Transverse colon (tissue), 4 donors: ENCODE results near the gene ALG9.

ENCODE experiments used
- POLR2AphosphoS5 ChIP-seq, 3 donors: sonication (generic); formaldehyde crosslinking; IDR thresholded peaks; one replicate each; pipeline ENCODE4 v1.6.1; 2016; ENCODE audit warnings: antibody characterized with exemption in 3 of 3
- TF ChIP-seq, protein P1 (sequence below), 5 experiments: fragments of 200-600 bp in 3 of 5; fragments of 450-650 bp in 2 of 5; sonication (generic) in 3 of 5; IDR thresholded peaks; 1 replicate in 2 of 5; 2 replicates in 3 of 5; pipeline ENCODE4 v1.5.1; 2016 to 2017; ENCODE audit warnings: antibody characterized with exemption in 5 of 5, inconsistent platforms in 3 of 5, mild to moderate bottlenecking in 2 of 5, moderate library complexity in 1 of 5

DNA sequence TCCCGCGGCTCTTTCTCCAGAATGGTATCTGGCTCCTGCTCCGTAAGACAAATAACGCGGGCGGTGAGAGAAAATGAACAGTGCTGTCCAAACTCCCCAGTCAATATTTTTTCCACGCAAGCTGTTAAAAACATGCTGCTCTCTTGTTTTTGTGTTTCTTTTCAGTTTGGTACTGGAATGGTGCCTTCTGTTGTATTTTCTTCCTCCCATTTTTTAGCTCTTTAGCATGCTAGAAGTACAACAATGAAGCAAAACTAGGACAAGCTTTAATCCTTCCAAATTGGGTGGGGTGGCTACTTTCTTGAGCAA is 104.6 kb downstream of the ALG9 start:
- TF ChIP-seq, protein P1, sequence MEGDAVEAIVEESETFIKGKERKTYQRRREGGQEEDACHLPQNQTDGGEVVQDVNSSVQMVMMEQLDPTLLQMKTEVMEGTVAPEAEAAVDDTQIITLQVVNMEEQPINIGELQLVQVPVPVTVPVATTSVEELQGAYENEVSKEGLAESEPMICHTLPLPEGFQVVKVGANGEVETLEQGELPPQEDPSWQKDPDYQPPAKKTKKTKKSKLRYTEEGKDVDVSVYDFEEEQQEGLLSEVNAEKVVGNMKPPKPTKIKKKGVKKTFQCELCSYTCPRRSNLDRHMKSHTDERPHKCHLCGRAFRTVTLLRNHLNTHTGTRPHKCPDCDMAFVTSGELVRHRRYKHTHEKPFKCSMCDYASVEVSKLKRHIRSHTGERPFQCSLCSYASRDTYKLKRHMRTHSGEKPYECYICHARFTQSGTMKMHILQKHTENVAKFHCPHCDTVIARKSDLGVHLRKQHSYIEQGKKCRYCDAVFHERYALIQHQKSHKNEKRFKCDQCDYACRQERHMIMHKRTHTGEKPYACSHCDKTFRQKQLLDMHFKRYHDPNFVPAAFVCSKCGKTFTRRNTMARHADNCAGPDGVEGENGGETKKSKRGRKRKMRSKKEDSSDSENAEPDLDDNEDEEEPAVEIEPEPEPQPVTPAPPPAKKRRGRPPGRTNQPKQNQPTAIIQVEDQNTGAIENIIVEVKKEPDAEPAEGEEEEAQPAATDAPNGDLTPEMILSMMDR (IDR thresholded peaks at IDR 0.05) = no peak
- TF ChIP-seq POLR2AphosphoS5 (IDR thresholded peaks at IDR 0.05) = no peak
